GM21423 (cell line): ENCODE data around the gene HECA.
"Not testable (repeated sequence)": the region's sequence is repeated elsewhere in the genome, so short reads cannot be mapped to it uniquely, and the experiment has no call there.

Experiments used
- ATAC-seq: cut with Tn5 transposase; IDR thresholded peaks from one replicate; pipeline ENCODE4 v1.9.1; 2021; ENCODE audit warnings: mild to moderate bottlenecking, moderate library complexity; ENCODE audit not compliant: unreplicated experiment

Gene HECA

GRCh38 chr6:139201378-139201777, 66.5 kb downstream of the HECA start:
- no peak for ATAC-seq

DNA sequence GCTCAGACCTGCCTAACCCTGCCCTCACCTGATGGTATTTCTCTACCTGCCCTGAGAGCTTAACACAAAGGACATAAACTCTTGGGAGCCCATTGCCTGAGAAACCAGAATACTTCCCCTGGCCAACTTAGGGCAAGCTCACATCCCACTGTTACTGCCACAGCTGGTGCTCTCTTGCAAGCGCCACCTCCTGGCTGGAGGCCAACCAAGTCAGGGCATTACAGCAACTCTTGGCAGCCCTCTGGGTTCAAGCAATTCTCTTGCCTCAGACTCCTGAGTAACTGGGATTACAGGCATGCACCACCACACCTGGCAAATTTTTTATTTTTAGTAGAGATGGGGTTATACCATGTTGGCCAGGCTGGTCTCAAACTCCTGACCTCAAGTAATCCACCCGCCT, 70.1 kb downstream of the HECA start:
- no peak for ATAC-seq

- no peak for ATAC-seq
Measured at GRCh38 chr6:139205843-139206242, 71.0 kb downstream of the HECA start.

DNA sequence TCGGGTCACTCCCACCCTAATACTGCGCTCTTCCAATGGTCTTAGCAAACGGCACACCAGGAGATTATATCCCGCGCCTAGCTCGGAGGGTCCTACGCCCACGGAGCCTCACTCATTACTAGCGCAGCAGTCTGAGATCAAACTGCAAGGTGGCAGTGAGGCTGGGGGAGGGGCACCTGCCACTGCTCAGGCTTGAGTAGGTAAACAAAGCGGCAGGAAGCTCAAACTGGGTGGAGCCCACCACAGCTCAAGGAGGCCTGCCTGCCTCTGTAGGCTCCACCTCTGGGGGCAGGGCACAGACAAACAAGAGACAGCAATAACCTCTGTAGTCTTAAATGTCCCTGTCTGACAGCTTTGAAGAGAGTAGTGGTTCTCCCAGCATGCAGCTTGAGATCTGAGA, 75.9 kb downstream of the HECA start:
- not testable (repeated sequence) for ATAC-seq

DNA sequence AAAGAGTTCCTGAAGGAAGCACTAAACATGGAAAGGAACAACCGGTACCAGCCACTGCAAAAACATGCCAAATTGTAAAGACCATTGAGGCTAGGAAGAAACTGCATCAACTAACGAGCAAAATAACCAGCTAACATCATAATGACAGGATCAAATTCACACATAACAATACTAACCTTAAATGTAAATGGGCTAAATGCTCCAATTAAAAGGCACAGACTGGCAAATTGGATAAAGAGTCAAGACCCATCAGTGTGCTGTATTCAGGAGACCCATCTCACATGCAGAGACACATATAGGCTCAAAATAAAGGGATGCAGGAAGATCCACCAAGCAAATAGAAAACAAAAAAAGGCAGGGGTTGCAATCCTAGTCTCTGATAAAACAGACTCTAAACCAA, 77.6 kb downstream of the HECA start:
- ATAC-seq = not testable (repeated sequence)

DNA sequence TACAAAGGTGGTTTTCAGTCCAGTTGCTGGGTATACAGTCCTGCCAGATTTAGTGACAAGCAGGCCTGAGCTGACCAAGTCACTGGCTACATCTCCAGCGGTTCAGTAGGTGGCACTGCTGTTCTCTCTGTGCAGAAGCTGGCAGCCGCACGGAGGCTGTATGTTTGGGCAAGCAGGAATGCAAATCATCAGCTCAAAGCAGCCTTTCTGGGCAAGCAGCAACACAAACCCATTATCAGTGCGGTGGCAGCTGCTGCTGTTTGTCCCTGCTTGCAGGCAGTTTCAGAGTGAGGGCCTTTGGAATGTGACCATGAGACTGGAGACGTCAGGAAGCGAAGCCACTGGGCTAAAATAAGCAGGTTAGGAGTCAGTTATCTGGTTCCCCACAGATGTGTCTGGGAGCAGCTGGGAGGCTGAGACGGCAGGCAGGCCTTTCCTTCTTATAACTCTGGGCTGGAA, 84.4 kb downstream of the HECA start:
- ATAC-seq = peak; percentile 100

GRCh38 chr6:139219746-139220145, 84.9 kb downstream of the HECA start:
- no peak for ATAC-seq

DNA sequence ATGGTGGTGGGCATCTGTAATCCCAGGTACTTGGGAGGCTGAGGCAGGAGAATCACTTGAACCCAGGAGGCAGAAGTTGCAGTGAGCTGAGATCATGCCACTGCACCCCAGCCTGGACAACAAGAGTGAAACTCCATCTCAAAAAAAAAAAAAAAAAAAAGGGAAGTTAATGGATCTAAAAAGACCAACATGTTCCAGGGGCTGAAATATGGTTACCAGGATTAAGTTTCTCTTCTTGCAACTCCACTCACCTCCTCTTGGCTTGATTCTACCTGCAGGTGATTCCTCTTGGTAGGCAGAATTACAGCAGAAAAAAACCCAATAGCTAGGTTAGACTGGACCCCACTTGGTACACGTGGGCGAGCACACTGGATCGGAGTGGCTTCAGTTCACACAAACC, 93.5 kb downstream of the HECA start:
- ATAC-seq = not testable (repeated sequence)
